Aorta (tissue), 5 donors: Measurements from ENCODE around the gene SLC39A2. TPM values are rescaled to one million over a fixed set of nuclear protein-coding genes. Genes with fewer than 3 reads are reported as not detected.

ENCODE experiments used
- ATAC-seq: fragments of 200-7000 bp; cut with Tn5 transposase; one replicate; pipeline ENCODE4 v1.9.1; 2022; ENCODE audit warnings: moderate library complexity; ENCODE audit not compliant: low FRiP score
- DNase-seq, 2 donors: peaks; one replicate each; pipeline ENCODE4 v3.0.0-alpha.2; 2020
- H3K27ac ChIP-seq, 2 donors: one replicate each; pipeline ENCODE4 v1.5.1; 2013; ENCODE audit warnings: low read length in 2 of 2, mild to moderate bottlenecking in 2 of 2, moderate library complexity in 2 of 2, control low read depth in 1 of 2, inconsistent platforms in 1 of 2, low read depth in 1 of 2
- H3K27me3 ChIP-seq, 2 donors: one replicate each; pipeline ENCODE4 v1.6.1; 2013; ENCODE audit warnings: control low read depth in 1 of 2, low read length in 1 of 2, mild to moderate bottlenecking in 1 of 2, moderate library complexity in 1 of 2; ENCODE audit not compliant: insufficient read depth in 2 of 2, control insufficient read depth in 1 of 2
- H3K36me3 ChIP-seq, 2 donors: one replicate each; pipeline ENCODE4 v1.6.1; 2013; ENCODE audit warnings: control low read depth in 1 of 2, low read length in 1 of 2, mild to moderate bottlenecking in 1 of 2; ENCODE audit not compliant: insufficient read depth in 2 of 2, control insufficient read depth in 1 of 2
- H3K4me1 ChIP-seq, 2 donors: one replicate each; pipeline ENCODE4 v1.6.1; 2013; ENCODE audit warnings: low read length in 2 of 2, control low read depth in 1 of 2, mild to moderate bottlenecking in 1 of 2, moderate library complexity in 1 of 2; ENCODE audit not compliant: insufficient read depth in 2 of 2, control insufficient read depth in 1 of 2
- H3K4me3 ChIP-seq, 2 donors: one replicate each; pipeline ENCODE4 v1.5.1; 2013; ENCODE audit warnings: low read length in 2 of 2, control low read depth in 1 of 2, mild to moderate bottlenecking in 1 of 2
- H3K9me3 ChIP-seq: one replicate; pipeline ENCODE4 v1.6.1; 2013; ENCODE audit warnings: mild to moderate bottlenecking, low read length; ENCODE audit not compliant: control insufficient read depth
- WGBS, 2 donors: extraction: QIAGEN DNeasy Blood & Tissue Kit; methylation state at CpG; one replicate each; pipeline ENCODE4 v1.1.7; 2013; 5-methylcytosine and 5-hydroxymethylcytosine counted together
- intact Hi-C, 2 donors: fragments of 100-400 bp; cut with DNase I; formaldehyde crosslinking; loops; one replicate each; pipeline versions ENCODE4 v1.14.2 to v1.15.0; 2022
- polyA plus RNA-seq, 2 donors: library from polyadenylated mRNA; stranded (reverse); fragments of 200-250 nt; gene quantifications; one replicate each; pipeline ENCODE4 v1.2.3, GENCODE V29; 2013
- total RNA-seq, 2 donors: library from RNA; stranded (reverse); fragmentation: NEBNext Ultra II Directional; extraction: Animal tissue kit (Norgen Biotek cat#: 25700); gene quantifications; one replicate each; pipeline ENCODE4 v1.2.1, GENCODE V29; 2021
- donor health status: healthy with polysubstance abuse.
- donor health status: Bipolar disorder and iron deficiency.
- donor health status: DM: no; HTN: no; CAD: no.
- donor health status: DM: no; HTN: no; CAD: no.
- donor health status: DM: yes; HTN: yes; CAD: no.

The SLC39A2 gene
- total and polyA plus RNA-seq, 4 donors: not detected

DNA sequence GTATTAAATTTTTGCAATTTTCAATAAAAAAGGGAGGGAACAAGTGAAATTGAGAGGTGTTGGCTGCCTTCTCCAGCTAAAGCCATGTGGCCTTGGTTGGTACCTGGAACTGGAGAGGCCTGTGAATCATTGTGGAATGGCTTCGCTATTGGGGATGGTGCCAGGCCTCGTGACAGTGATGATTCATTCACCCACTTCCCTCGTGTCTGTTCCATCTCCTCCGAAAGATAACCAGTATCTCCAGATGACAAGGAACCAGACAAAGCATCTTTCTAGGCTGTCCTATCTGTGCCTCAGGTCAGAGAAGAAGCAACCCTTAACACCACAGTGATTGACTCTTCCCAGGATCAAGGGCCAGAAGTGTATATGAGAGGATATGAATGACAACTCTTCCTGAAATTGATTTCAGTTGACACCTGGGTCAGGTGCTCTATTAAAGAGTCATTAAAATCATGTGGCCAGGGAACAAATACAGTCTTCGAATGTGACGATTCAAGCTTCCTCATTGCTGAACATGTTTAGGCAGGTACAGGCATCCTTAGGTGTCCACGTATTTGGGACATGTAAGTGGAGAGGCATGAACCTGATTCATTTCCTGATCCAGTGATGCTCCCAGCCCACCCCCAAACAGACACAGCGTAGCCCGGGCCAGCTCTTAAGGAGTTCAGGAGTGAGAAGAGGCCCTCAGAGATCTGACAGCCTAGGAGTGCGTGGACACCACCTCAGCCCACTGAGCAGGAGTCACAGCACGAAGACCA lies 42.8 kb downstream of the SLC39A2 start, which contains the start of gene RNASE7:
Gene RNASE7, plus strand, starts transcription at position 687 of the 758 bp plus-strand sequence. CDS start 631 bp downstream, outside the sequence.
- Histone ChIP-seq H3K36me3 (no peaks in the 10 kb centered on the region), H3K27me3 (no peaks in the 10 kb centered on the region), H3K27ac (no peak within 1 kb of the TSS), H3K4me3 (no peak within 1 kb of the TSS), H3K4me1 (no peaks in the 10 kb centered on the region), H3K9me3 (no peaks in the 10 kb centered on the region)
- DNase-seq (no peak), ATAC-seq (no peak)
- WGBS, 2 donors: 79% methylated on average over 11 of the region's 11 CpGs
- intact Hi-C loops: loop anchor here in 1 of 2 donors (5.0 kb wide), 1 partner anchor 40 kb away; no protein-coding TSS in a partner anchor

- Histone ChIP-seq H3K4me3 (no peak overlapping the region), H3K27me3 (no peaks in the 10 kb centered on the region), H3K36me3 (no peaks in the 10 kb centered on the region), H3K4me1 (no peaks in the 10 kb centered on the region), H3K27ac (no peak overlapping the region), H3K9me3 (no peaks in the 10 kb centered on the region)
- 35 to 40% methylated on average over 8 of the region's 8 CpGs for WGBS, 2 donors
- no peak for DNase-seq
- intact Hi-C loops: loop anchor here in 1 of 2 donors (5.0 kb wide), 1 partner anchor 41 kb away; no protein-coding TSS in a partner anchor
- no peak for ATAC-seq
These were observed 43.8 kb downstream of the SLC39A2 start for GRCh38 chr14:21042918-21043317.

DNA sequence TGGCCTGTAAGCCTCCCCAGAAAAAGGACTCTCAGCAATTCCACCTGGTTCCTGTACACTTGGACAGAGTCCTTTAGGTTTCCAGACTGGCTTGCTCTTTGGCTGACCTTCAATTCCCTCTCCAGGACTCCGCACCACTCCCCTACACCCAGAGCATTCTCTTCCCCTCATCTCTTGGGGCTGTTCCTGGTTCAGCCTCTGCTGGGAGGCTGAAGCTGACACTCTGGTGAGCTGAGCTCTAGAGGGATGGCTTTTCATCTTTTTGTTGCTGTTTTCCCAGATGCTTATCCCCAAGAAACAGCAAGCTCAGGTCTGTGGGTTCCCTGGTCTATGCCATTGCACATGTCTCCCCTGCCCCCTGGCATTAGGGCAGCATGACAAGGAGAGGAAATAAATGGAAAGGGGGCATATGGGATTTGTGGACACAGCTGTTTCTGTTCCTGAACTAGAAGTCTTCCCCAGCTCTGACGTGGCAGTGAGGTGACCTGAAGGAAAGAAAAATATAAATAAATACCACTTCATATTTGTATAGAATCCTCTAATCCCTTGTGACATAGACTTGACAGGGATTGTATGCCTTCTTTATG lies 44.4 kb downstream of the SLC39A2 start:
- no peaks in the 10 kb centered on the region for H3K36me3 ChIP-seq
- no peaks in the 10 kb centered on the region for H3K4me1 ChIP-seq
- DNase-seq: no peak
- H3K27me3 ChIP-seq: no peaks in the 10 kb centered on the region
- intact Hi-C loops: loop anchor here in 1 of 2 donors (5.0 kb wide), 1 partner anchor 41 kb away; no protein-coding TSS in a partner anchor
- no peak for ATAC-seq
- H3K27ac ChIP-seq: no peak overlapping the region
- H3K4me3 ChIP-seq: no peak overlapping the region
- WGBS, 2 donors: 65 to 70% methylated on average over 2 of the region's 2 CpGs
- H3K9me3 ChIP-seq: no peaks in the 10 kb centered on the region

DNA sequence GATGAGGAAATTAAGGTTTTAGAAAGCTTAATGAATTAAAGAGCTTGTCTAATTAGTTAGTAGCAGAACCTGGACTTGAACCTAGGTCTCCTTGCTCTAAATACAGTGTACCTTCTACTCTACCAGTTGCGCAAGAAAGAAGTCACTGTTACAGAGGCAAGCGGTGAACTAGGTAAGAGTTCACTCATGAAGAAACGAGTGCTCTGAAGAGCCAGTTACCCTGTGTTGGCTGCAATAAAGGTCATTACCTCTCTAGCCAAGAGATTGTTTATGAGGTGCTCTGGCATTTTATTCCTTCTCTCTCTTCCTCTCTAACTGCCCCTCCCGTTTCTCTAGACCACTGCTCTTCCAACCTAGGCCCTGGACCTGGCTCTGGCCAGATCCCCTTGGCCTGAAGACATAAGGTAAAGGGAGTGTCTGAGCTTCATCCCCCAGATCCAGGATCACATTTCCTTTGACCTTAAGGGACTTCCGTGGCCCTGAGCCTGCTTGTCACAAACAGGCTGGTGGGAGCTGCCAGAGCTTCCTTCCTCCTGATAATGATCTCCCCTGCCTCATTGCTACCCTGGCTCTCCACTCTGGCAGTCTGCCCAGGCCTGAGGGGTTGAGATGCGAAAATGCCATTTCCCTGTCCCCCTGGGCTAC lies 45.0 kb downstream of the SLC39A2 start:
- no peak overlapping the region for H3K4me3 ChIP-seq
- H3K27ac ChIP-seq: no peak overlapping the region
- no peaks in the 10 kb centered on the region for H3K4me1 ChIP-seq
- intact Hi-C loops: loop anchor here in 1 of 2 donors (5.0 kb wide), 1 partner anchor 42 kb away; no protein-coding TSS in a partner anchor
- H3K27me3 ChIP-seq: no peaks in the 10 kb centered on the region
- no peak for ATAC-seq
- H3K36me3 ChIP-seq: no peaks in the 10 kb centered on the region
- 64 to 66% methylated on average over 6 of the region's 6 CpGs for WGBS, 2 donors
- no peaks in the 10 kb centered on the region for H3K9me3 ChIP-seq
- no peak for DNase-seq

DNA sequence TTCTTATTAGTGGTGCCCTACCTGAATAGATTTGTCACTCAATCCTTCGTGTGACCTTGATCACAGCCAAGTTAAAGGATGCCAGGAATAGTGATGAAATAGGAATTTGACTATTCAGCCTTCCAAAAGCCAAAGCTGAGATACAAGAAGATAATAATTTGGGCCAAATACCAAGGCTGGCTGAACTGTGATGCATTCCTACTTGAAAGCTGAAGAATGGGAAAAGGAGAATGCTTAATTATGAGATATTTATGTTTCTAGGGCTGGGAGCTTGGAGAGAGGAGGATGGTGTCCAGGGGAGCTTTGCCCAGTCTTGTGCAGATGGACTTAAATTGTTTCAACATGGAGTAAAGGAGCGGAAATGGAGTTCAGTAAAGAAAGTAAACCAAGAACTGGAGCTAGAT lies 48.3 kb downstream of the SLC39A2 start:
- Histone ChIP-seq H3K9me3 (no peaks in the 10 kb centered on the region), H3K4me1 (no peaks in the 10 kb centered on the region), H3K4me3 (no peak overlapping the region), H3K27me3 (no peaks in the 10 kb centered on the region), H3K36me3 (no peaks in the 10 kb centered on the region), H3K27ac (no peak overlapping the region)
- intact Hi-C loops: no loop called here
- DNase-seq (no peak), ATAC-seq (no peak)
- WGBS, 2 donors: 59% methylated on average over 2 of the region's 2 CpGs

DNA sequence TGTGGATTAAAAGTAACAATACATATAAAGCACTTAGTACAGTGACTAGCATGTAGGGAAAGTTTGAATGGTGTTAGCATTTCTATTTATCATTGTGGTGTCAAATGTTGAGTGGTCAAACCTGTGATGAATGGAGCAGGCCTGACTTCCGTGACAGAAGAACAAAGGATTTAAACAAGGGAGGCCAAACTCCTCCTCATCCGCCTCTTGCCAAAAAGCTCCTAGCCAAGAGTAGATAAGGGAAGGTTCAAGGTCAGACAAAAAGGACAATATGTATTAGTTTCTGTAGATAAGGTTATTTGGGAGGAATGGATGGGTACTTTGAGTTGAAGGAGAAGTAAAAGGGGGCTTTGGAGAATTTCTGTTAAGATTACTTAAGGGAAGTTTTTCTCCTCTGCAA lies 49.5 kb downstream of the SLC39A2 start:
- intact Hi-C loops: no loop called here
- Histone ChIP-seq H3K27ac (no peak overlapping the region), H3K27me3 (no peaks in the 10 kb centered on the region), H3K36me3 (no peaks in the 10 kb centered on the region), H3K9me3 (no peaks in the 10 kb centered on the region), H3K4me3 (no peak overlapping the region), H3K4me1 (no peaks in the 10 kb centered on the region)
- ATAC-seq: no peak
- WGBS, 2 donors: 74 to 76% methylated on average over 2 of the region's 2 CpGs
- no peak for DNase-seq

DNA sequence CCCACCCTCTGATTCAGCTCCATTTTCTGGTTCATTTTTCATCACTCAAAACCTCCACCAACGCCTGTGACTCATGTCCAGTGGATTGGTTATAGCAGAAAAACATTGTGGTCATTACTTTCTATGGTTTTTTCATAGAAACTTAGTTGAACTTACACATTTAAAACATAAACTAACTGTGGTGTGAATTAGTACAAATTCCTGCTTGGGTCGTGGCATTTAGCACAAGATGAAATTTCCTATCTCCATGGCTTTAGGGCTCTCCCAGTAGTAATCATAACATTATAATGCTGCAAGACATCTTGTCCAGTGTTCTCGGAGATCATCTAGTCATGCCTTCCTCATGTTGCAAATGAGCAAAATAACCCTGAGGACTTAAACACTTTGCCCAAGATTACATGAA lies 50.2 kb downstream of the SLC39A2 start:
- H3K4me1 ChIP-seq: no peaks in the 10 kb centered on the region
- no peaks in the 10 kb centered on the region for H3K27me3 ChIP-seq
- H3K36me3 ChIP-seq: no peaks in the 10 kb centered on the region
- DNase-seq: no peak
- no peak for ATAC-seq
- no peak overlapping the region for H3K4me3 ChIP-seq
- intact Hi-C loops: no loop called here
- WGBS, 2 donors: 70 to 76% methylated on average over 3 of the region's 3 CpGs
- no peak overlapping the region for H3K27ac ChIP-seq
- H3K9me3 ChIP-seq: no peaks in the 10 kb centered on the region

- WGBS, 2 donors: 69 to 79% methylated on average over 3 of the region's 3 CpGs
- intact Hi-C loops: no loop called here
- no peaks in the 10 kb centered on the region for H3K27me3 ChIP-seq
- H3K4me3 ChIP-seq: no peak overlapping the region
- no peaks in the 10 kb centered on the region for H3K36me3 ChIP-seq
- no peak overlapping the region for H3K27ac ChIP-seq
- DNase-seq (no peak), ATAC-seq (no peak)
- H3K4me1 ChIP-seq: no peaks in the 10 kb centered on the region
- no peaks in the 10 kb centered on the region for H3K9me3 ChIP-seq
These were observed 51.5 kb downstream of the SLC39A2 start for GRCh38 chr14:21050597-21050996.
